Measurements from ENCODE around the gene ACTN4.

The ACTN4 gene

DNA sequence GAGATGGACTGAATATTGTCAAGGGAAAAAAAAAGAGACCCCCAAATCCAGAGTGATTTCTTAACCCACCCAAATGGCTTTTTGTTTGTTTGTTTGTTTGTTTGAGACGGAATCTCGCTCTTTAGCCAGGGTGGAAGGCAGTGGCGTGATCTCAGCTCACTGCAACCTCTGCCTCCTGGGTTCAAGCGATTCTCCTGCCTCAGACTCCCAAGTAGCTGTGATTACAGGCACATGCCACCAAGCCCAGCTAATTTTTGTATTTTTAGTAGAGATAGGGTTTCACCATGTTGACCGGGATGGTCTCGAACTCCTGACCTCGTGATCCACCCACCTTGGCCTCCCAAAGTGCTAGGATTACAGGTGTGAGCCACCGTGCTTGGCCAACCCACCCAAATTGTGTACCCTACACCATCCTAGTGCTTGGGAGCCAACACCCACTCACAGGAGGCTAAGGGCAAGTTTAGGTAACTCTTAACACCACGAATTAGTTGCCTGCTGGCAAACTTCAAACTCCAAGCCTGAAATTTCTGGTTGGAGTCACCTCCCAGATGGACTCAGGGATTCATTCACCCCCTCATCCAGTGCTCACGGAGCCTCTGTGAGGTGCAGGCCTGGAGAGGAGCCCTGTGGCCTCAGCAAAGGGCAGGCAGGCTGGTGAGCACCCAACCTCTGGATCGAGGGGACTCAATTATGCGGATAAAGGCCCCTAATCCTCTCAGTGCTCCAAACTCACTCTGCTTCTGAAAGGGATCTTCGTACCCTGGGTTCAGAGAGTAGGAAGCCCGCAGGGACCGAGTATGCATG, 37.6 kb downstream of the ACTN4 start:
- Histone ChIP-seq H3K9ac (ENCODE audit: low read depth, low read length) (no peak overlapping the region), H3K4me1 (ENCODE audit: insufficient read depth, low read length) (peaks cover 51% of the 10 kb centered on the region), H3K9me3 (ENCODE audit: control insufficient read depth, insufficient read depth, low read length) (no peaks in the 10 kb centered on the region), H3K36me3 (ENCODE audit: insufficient read depth, low read length) (peaks cover 5% of the 10 kb centered on the region; the same call in 1 of the 2 replicates)

GRCh38 chr19:38685666-38686529, 38.4 kb downstream of the ACTN4 start:
- no peaks in the 10 kb centered on the region for H3K9me3 ChIP-seq (ENCODE audit: control insufficient read depth, insufficient read depth, low read length)
- peaks cover 5% of the 10 kb centered on the region; the same call in 1 of the 2 replicates for H3K36me3 ChIP-seq (ENCODE audit: insufficient read depth, low read length)
- H3K9ac ChIP-seq (ENCODE audit: low read depth, low read length): no peak overlapping the region
- H3K4me1 ChIP-seq (ENCODE audit: insufficient read depth, low read length): peaks cover 52% of the 10 kb centered on the region

DNA sequence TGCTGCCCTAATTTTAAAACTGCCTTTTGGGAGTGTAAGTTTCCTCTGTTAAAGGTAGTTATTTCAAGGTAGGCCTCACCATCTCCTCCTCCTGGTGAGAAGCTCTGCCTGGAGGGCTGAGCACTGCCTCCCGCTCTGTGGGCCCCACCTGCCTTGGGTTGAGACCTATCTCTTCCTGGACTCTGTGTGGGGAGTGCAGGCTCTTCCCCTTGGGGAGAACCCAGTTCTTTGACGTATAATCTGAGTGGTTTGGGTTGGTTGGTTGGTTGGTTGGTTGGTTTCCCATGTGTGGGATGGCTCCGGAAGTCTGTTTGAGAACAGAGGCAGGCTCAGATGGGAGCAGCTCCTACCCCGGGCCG, 39.1 kb downstream of the ACTN4 start:
- Histone ChIP-seq H3K9me3 (ENCODE audit: control insufficient read depth, insufficient read depth, low read length) (no peaks in the 10 kb centered on the region), H3K9ac (ENCODE audit: low read depth, low read length) (no peak overlapping the region), H3K4me1 (ENCODE audit: insufficient read depth, low read length) (peaks cover 52% of the 10 kb centered on the region), H3K36me3 (ENCODE audit: insufficient read depth, low read length) (0 out of 2 replicates have a peak, but pooled peaks cover 3% of the 10 kb centered on the region)

DNA sequence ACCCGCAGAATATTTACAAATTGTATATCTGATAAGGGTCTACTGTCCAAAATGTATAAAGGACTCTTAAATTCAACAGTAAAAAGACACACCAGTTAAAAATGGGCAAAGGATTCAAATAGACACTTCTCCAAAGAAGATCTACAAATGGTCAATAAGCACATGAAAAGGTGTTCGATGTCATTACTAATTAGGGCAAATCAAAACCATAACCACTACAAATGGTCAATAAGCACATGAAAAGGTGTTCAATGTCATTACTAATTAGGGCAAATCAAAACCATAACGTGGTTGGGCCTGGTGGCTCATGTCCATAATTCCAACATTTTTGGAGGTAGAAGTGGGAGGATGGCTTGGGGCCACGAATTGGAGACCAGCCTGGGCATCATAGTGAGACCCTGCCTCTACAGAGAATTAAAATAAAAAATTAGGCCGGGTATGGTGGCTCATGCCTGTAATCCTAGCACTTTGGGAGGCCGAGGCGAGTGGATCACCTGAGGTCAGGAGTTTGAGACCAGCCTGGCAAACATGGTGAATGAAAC, 40.5 kb downstream of the ACTN4 start:
- H3K36me3 ChIP-seq (ENCODE audit: insufficient read depth, low read length): 0 out of 2 replicates have a peak, but pooled peaks cover 3% of the 10 kb centered on the region
- H3K4me1 ChIP-seq (ENCODE audit: insufficient read depth, low read length): peaks cover 60% of the 10 kb centered on the region
- no peak overlapping the region for H3K9ac ChIP-seq (ENCODE audit: low read depth, low read length)
- no peaks in the 10 kb centered on the region for H3K9me3 ChIP-seq (ENCODE audit: control insufficient read depth, insufficient read depth, low read length)

- Histone ChIP-seq H3K9ac (ENCODE audit: low read depth, low read length) (no peak overlapping the region), H3K4me1 (ENCODE audit: insufficient read depth, low read length) (peaks cover 54% of the 10 kb centered on the region), H3K9me3 (ENCODE audit: control insufficient read depth, insufficient read depth, low read length) (no peaks in the 10 kb centered on the region), H3K36me3 (ENCODE audit: insufficient read depth, low read length) (peaks cover 7% of the 10 kb centered on the region)
Measured at GRCh38 chr19:38690146-38690545, 42.7 kb downstream of the ACTN4 start.

DNA sequence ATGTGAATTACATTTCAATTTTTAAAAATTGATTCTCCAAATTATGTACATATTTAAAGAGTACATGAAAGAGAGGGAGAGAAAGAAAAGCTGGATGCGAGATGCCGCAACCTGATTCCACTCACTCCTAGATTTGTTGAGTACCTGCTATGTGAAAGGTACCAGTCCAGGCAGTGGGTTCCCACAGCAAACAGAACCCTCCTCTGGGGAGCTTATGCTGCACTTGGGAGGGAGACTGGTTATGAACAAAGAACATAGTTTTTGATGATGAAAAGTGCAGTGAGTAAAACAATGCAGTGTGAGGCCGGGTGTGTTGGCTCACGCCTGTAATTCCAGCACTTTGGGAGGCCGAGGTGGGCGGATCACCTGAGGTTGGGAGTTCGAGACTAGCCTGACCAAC, 43.4 kb downstream of the ACTN4 start:
- Histone ChIP-seq H3K9ac (ENCODE audit: low read depth, low read length) (no peak overlapping the region), H3K4me1 (ENCODE audit: insufficient read depth, low read length) (peaks cover 48% of the 10 kb centered on the region), H3K9me3 (ENCODE audit: control insufficient read depth, insufficient read depth, low read length) (no peaks in the 10 kb centered on the region)

DNA sequence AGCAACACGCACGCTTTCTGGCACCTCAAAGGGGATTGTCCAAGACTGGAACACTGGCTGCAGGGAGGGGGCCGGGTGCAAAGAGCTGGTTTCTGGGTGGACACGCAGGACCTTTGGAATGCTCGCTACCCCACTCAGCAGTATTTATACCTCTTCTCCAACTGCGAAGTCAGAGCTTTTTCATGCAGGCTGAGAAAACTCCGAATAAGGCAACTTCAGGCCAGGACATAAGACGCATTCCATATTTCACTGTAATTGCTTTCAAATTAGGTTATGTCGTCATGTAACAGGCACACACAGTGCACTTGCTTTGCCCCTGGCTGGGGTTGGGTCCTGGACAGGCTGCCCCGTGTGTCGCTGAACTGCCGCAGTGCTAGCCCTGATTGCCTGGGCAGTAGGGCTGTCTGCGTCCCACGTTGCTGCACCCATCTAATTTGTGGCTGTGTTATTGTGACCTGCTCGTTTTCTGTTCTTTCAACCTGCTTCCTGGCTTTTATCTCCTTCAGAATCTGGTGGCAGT, 44.5 kb downstream of the ACTN4 start:
- Histone ChIP-seq H3K36me3 (ENCODE audit: insufficient read depth, low read length) (peaks cover 13% of the 10 kb centered on the region), H3K4me1 (ENCODE audit: insufficient read depth, low read length) (peaks cover 38% of the 10 kb centered on the region), H3K9me3 (ENCODE audit: control insufficient read depth, insufficient read depth, low read length) (no peaks in the 10 kb centered on the region), H3K9ac (ENCODE audit: low read depth, low read length) (no peak overlapping the region)

More for the DNA sequence above, 43.4 kb downstream of the ACTN4 start:
- H3K36me3 ChIP-seq (ENCODE audit: insufficient read depth, low read length): peaks cover 10% of the 10 kb centered on the region

- peaks cover 38% of the 10 kb centered on the region for H3K4me1 ChIP-seq (ENCODE audit: insufficient read depth, low read length)
- H3K9me3 ChIP-seq (ENCODE audit: control insufficient read depth, insufficient read depth, low read length): no peaks in the 10 kb centered on the region
- H3K9ac ChIP-seq (ENCODE audit: low read depth, low read length): no peak overlapping the region
- peaks cover 13% of the 10 kb centered on the region for H3K36me3 ChIP-seq (ENCODE audit: insufficient read depth, low read length)
Measured at GRCh38 chr19:38692458-38693379, 45.3 kb downstream of the ACTN4 start.

DNA sequence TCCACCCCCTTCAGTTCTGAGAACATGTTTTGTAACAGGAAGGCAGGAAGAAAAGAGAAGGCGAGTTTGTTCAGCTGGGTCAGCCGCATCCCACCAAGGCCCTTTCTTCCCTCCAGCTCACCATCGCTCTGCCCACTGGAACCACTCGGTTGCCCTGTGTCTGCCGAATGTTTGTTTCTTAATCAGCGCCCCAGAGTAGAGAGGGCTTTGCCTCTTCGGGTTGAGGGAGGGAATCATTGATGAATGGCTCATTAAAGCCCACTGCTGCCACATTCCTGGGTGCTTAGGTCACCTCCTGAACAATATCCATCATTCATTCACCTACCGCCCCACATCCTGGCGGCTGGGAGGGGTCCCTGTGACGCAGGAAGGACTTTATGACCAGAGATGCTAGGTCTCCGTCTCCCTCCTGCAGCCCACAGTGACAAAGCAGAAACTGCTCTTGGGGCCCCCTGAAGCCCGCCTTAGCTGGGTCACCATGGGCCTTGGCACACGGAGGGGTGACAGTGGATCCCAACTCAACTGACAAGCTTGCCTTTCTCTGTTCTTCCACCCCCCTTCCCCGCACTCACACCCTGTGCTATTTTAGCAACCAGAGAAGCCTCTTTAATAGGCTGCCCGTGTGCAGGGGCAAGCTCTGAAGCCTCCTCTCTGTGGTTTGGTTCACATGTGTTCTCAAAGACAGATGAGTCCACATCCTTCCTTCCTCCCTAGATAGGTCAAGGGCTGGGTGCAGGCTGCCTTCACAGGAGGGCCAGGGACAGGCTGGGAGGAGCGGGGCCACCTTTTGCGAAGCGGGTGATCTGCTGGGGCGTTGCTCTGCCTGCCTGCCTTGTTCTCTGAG, 46.2 kb downstream of the ACTN4 start:
- no peak overlapping the region for H3K9ac ChIP-seq (ENCODE audit: low read depth, low read length)
- peaks cover 44% of the 10 kb centered on the region for H3K4me1 ChIP-seq (ENCODE audit: insufficient read depth, low read length)
- H3K36me3 ChIP-seq (ENCODE audit: insufficient read depth, low read length): peaks cover 13% of the 10 kb centered on the region
- no peaks in the 10 kb centered on the region for H3K9me3 ChIP-seq (ENCODE audit: control insufficient read depth, insufficient read depth, low read length)

- no peaks in the 10 kb centered on the region for H3K9me3 ChIP-seq (ENCODE audit: control insufficient read depth, insufficient read depth, low read length)
- peaks cover 10% of the 10 kb centered on the region for H3K36me3 ChIP-seq (ENCODE audit: insufficient read depth, low read length)
- H3K4me1 ChIP-seq (ENCODE audit: insufficient read depth, low read length): peaks cover 30% of the 10 kb centered on the region
- H3K9ac ChIP-seq (ENCODE audit: low read depth, low read length): no peak overlapping the region
Measured at GRCh38 chr19:38695317-38695683, 47.9 kb downstream of the ACTN4 start.

DNA sequence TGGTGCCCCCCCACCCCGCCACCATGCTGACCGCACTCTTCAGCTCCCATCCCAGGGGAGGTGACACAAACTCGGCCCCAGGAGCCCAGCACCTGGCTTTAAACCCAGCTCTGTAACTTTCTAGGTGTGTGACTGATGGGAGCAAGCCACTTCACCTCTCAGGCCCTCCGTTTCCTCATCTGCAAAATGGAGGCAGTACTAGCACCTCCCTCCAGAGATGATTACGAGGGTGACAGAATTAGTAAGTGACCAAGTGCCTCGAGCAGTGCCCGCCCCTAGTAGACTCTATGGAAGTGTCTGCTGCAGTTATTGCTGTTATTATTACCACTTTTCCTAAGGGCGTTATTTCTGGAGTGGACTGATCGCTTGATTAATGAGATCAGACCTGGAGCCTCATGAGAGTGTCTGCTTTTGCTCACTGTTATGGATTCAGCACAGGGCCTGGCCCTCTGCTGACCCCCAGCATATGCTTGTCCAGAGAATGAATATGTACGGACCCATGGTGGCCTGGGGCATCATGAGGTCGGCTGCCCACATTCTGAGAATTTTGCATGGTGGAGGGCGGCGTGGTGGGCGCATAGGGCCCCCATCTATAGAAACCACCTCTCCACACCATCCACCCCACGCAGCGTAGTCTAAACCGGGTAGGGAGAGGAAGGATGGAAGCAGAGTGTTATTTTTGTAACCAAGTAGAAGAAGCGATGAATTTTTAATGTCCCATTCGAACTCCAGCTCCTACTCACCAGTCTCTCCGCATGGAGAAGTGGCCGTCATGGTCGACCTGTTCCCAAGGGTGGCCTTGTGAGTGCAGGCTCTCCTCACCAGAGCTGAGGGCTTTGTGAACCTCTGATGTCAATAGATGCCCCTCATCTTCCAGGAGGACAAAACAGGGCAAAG, 48.6 kb downstream of the ACTN4 start:
- Histone ChIP-seq H3K36me3 (ENCODE audit: insufficient read depth, low read length) (peaks cover 16% of the 10 kb centered on the region), H3K9me3 (ENCODE audit: control insufficient read depth, insufficient read depth, low read length) (no peaks in the 10 kb centered on the region), H3K4me1 (ENCODE audit: insufficient read depth, low read length) (peaks cover 30% of the 10 kb centered on the region), H3K9ac (ENCODE audit: low read depth, low read length) (no peak overlapping the region)

DNA sequence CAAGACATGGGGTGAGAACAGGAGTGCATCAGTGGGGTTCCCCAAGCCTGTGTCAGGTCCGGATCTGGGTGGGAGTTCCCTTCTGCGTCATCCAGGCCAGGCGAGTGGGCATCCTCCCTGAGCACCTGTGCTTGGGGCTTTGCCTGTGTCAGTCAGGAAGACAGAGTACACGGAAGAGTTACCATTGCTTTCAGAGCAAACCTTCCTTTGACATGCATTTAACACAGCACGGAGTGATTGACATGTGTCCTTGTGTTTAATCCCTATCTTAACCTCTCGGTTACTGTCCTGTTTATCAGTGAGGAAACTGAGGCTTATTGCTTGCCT, 49.2 kb downstream of the ACTN4 start:
- Histone ChIP-seq H3K9ac (ENCODE audit: low read depth, low read length) (no peak overlapping the region), H3K9me3 (ENCODE audit: control insufficient read depth, insufficient read depth, low read length) (no peaks in the 10 kb centered on the region), H3K4me1 (ENCODE audit: insufficient read depth, low read length) (peaks cover 29% of the 10 kb centered on the region), H3K36me3 (ENCODE audit: insufficient read depth, low read length) (peaks cover 21% of the 10 kb centered on the region)

Measured in ES-I3 (cell line).